ENCODE data around the gene SERHL2. TPM values are rescaled to one million over a fixed set of nuclear protein-coding genes. Genes with fewer than 3 reads are reported as not detected.

SERHL2 gene
- polyA plus RNA-seq, 1 donor from 2014 or later = 0.99 TPM

- Histone ChIP-seq H3F3A (ENCODE audit: insufficient read depth, low read length, poor library complexity, severe bottlenecking) (no peaks in the 10 kb centered on the region), H3K36me3 (ENCODE audit: insufficient read depth, low read length) (no peaks in the 10 kb centered on the region), H4K20me1 (ENCODE audit: insufficient read depth) (no peaks in the 10 kb centered on the region), H3K9me3 (ENCODE audit: low read length) (no peaks in the 10 kb centered on the region), H3K4me2 (ENCODE audit: low read length) (no peak overlapping the region), H3K4me3 (ENCODE audit: low read length) (no peak overlapping the region), H3K9me2 (ENCODE audit: insufficient read depth, low read length) (no peaks in the 10 kb centered on the region), H2AFZ (ENCODE audit: low read depth, low read length) (no peak overlapping the region), H3K27me3 (ENCODE audit: insufficient read depth, low read depth, low read length) (no peaks in the 10 kb centered on the region), H3K27ac (ENCODE audit: low read length) (no peak overlapping the region), H3K9ac (ENCODE audit: low read length) (no peak overlapping the region), H3K79me2 (replicated peaks; ENCODE audit: insufficient read depth, low read length) (no peaks in the 10 kb centered on the region)
- TF ChIP-seq EP300 (conservative IDR thresholded peaks at IDR 0.05; ENCODE audit: poor library complexity, severe bottlenecking) (no peak), TAF1 (IDR thresholded peaks at IDR 0.05; ENCODE audit: low read depth) (no peak), SMC3 (conservative IDR thresholded peaks at IDR 0.05; ENCODE audit: poor library complexity) (no peak)
- TF ChIP-seq, protein P1, sequence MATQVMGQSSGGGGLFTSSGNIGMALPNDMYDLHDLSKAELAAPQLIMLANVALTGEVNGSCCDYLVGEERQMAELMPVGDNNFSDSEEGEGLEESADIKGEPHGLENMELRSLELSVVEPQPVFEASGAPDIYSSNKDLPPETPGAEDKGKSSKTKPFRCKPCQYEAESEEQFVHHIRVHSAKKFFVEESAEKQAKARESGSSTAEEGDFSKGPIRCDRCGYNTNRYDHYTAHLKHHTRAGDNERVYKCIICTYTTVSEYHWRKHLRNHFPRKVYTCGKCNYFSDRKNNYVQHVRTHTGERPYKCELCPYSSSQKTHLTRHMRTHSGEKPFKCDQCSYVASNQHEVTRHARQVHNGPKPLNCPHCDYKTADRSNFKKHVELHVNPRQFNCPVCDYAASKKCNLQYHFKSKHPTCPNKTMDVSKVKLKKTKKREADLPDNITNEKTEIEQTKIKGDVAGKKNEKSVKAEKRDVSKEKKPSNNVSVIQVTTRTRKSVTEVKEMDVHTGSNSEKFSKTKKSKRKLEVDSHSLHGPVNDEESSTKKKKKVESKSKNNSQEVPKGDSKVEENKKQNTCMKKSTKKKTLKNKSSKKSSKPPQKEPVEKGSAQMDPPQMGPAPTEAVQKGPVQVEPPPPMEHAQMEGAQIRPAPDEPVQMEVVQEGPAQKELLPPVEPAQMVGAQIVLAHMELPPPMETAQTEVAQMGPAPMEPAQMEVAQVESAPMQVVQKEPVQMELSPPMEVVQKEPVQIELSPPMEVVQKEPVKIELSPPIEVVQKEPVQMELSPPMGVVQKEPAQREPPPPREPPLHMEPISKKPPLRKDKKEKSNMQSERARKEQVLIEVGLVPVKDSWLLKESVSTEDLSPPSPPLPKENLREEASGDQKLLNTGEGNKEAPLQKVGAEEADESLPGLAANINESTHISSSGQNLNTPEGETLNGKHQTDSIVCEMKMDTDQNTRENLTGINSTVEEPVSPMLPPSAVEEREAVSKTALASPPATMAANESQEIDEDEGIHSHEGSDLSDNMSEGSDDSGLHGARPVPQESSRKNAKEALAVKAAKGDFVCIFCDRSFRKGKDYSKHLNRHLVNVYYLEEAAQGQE (IDR thresholded peaks at IDR 0.05; ENCODE audit: borderline replicate concordance) = no peak
These were observed 29.2 kb downstream of the SERHL2 start for GRCh38 chr22:42582987-42583386.

DNA sequence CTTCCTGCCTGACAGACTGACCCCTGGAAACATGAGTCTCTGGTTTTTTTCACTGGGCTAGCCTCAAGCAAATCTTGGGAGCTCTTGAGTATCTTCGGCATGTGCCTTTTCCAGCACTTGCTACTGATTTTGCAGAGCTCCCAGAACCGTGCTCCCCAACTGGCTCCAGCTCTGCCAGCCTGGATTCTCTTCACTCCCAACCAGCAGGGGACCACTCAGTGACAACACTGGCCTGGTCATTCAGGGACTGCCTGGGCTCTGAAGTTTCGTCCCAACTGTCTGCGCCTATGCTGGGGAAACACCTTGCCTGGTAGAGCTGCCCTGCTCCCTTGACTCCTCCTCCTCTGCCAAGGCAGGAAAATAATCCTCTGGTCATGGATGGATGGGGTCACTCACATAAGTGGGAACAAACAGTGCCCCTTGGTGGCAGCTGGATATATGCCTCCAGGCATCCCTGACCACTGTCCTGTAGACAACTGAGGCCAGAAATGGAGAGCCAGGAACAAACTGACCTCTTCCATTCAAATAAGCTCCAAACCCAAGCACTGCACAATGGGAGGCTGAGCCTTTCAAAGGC is 30.7 kb downstream of the SERHL2 start:
- no peak overlapping the region for H3K4me3 ChIP-seq (ENCODE audit: low read length)
- no peaks in the 10 kb centered on the region for H3K27me3 ChIP-seq (ENCODE audit: insufficient read depth, low read depth, low read length)
- no peaks in the 10 kb centered on the region for H3K79me2 ChIP-seq (replicated peaks; ENCODE audit: insufficient read depth, low read length)
- no peaks in the 10 kb centered on the region for H3F3A ChIP-seq (ENCODE audit: insufficient read depth, low read length, poor library complexity, severe bottlenecking)
- no peak overlapping the region for H2AFZ ChIP-seq (ENCODE audit: low read depth, low read length)
- no peaks in the 10 kb centered on the region for H3K36me3 ChIP-seq (ENCODE audit: insufficient read depth, low read length)
- no peak overlapping the region for H3K27ac ChIP-seq (ENCODE audit: low read length)
- no peak overlapping the region for H3K4me2 ChIP-seq (ENCODE audit: low read length)
- H3K9me3 ChIP-seq (ENCODE audit: low read length) = no peaks in the 10 kb centered on the region
- no peaks in the 10 kb centered on the region for H4K20me1 ChIP-seq (ENCODE audit: insufficient read depth)
- H3K9me2 ChIP-seq (ENCODE audit: insufficient read depth, low read length) = no peaks in the 10 kb centered on the region
- TF ChIP-seq, protein P2, sequence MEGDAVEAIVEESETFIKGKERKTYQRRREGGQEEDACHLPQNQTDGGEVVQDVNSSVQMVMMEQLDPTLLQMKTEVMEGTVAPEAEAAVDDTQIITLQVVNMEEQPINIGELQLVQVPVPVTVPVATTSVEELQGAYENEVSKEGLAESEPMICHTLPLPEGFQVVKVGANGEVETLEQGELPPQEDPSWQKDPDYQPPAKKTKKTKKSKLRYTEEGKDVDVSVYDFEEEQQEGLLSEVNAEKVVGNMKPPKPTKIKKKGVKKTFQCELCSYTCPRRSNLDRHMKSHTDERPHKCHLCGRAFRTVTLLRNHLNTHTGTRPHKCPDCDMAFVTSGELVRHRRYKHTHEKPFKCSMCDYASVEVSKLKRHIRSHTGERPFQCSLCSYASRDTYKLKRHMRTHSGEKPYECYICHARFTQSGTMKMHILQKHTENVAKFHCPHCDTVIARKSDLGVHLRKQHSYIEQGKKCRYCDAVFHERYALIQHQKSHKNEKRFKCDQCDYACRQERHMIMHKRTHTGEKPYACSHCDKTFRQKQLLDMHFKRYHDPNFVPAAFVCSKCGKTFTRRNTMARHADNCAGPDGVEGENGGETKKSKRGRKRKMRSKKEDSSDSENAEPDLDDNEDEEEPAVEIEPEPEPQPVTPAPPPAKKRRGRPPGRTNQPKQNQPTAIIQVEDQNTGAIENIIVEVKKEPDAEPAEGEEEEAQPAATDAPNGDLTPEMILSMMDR (IDR thresholded peaks at IDR 0.05; ENCODE audit: poor library complexity, severe bottlenecking) = no peak
- TF ChIP-seq EP300 (conservative IDR thresholded peaks at IDR 0.05; ENCODE audit: poor library complexity, severe bottlenecking) = no peak
- TF ChIP-seq TAF1 (IDR thresholded peaks at IDR 0.05; ENCODE audit: low read depth) = no peak
- TF ChIP-seq POLR2AphosphoS5 (IDR thresholded peaks at IDR 0.05) = no peak
- TF ChIP-seq, protein P1 (IDR thresholded peaks at IDR 0.05; ENCODE audit: borderline replicate concordance) = no peak
- no peak for TF ChIP-seq MXI1 (conservative IDR thresholded peaks at IDR 0.05; ENCODE audit: poor library complexity, severe bottlenecking)
- no peak for TF ChIP-seq RAD21 (conservative IDR thresholded peaks at IDR 0.05)
- no peak for TF ChIP-seq SMC3 (conservative IDR thresholded peaks at IDR 0.05; ENCODE audit: poor library complexity)
- no peak for TF ChIP-seq EZH2 (IDR thresholded peaks at IDR 0.05; ENCODE audit: borderline replicate concordance, insufficient read depth, low read length, poor library complexity, severe bottlenecking)
- no peak overlapping the region for H3K9ac ChIP-seq (ENCODE audit: low read length)
